GM20000 (cell line): ENCODE results near the gene NTNG2.
A peak's percentile ranks its signal among the peaks of the same experiment; 100 is the strongest.

Experiments used
- DNase-seq: peaks from one replicate; pipeline ENCODE4 v3.0.0; 2012; ENCODE audit warnings: low spot score
- CTCF ChIP-seq: IDR thresholded peaks from 2 replicates; pipeline ENCODE4 v1.5.1; 2012; ENCODE audit warnings: mild to moderate bottlenecking, control low read depth; ENCODE audit errors: extremely low read depth, missing control alignments

The NTNG2 gene

GRCh38 chr9:132161743-132162184, at the start of gene NTNG2:
TSS of gene NTNG2 (plus strand) at chr9:132162058. CDS start at chr9:132166832, 4,774 bp downstream.
- DNase-seq, result no peak
- no peak for TF ChIP-seq CTCF

GRCh38 chr9:132114102-132114707, 47.7 kb upstream of the NTNG2 start:
- TF ChIP-seq CTCF, result no peak
- DNase-seq, result peak; percentile 44

GRCh38 chr9:132116583-132116982, 45.3 kb upstream of the NTNG2 start:
- TF ChIP-seq CTCF, result no peak
- DNase-seq, result no peak

GRCh38 chr9:132117694-132118093, 44.2 kb upstream of the NTNG2 start:
- no peak for DNase-seq
- no peak for TF ChIP-seq CTCF

GRCh38 chr9:132121021-132121420, 40.8 kb upstream of the NTNG2 start:
- no peak for DNase-seq
- no peak for TF ChIP-seq CTCF

- TF ChIP-seq CTCF, result no peak
- no peak for DNase-seq
These were observed 37.1 kb upstream of the NTNG2 start for GRCh38 chr9:132124800-132125199.

- TF ChIP-seq CTCF, result no peak
- no peak for DNase-seq
These were observed 36.5 kb upstream of the NTNG2 start for GRCh38 chr9:132125361-132125760.
